Fibroblast of lung (primary cell): ENCODE data around the gene S100Z. TPM values are rescaled to one million over a fixed set of nuclear protein-coding genes. Genes with fewer than 3 reads are reported as not detected.
"Not testable (repeated sequence)": the region's sequence is repeated elsewhere in the genome, so short reads cannot be mapped to it uniquely, and the experiment has no call there.

Experiments used
- DNase-seq, 2 donors: peaks; one replicate each; pipeline versions ENCODE4 v3.0.0 to v3.0.0-alpha.2; 2010; ENCODE audit warnings: low read depth in 2 of 2
- H2AFZ ChIP-seq: 2 replicates; pipeline ENCODE4 v1.5.1; 2012; ENCODE audit warnings: low read length, control low read depth, inconsistent platforms
- H3K27ac ChIP-seq: 2 replicates; pipeline ENCODE4 v1.5.1; 2011; ENCODE audit warnings: low read length, control low read depth; ENCODE audit not compliant: insufficient read depth
- H3K27me3 ChIP-seq: 2 replicates; pipeline ENCODE4 v1.5.1; 2011; ENCODE audit warnings: mild to moderate bottlenecking, low read length; ENCODE audit not compliant: control insufficient read depth, insufficient read depth
- H3K36me3 ChIP-seq: 2 replicates; pipeline ENCODE4 v1.5.1; 2011; ENCODE audit warnings: low read length; ENCODE audit not compliant: control insufficient read depth, insufficient read depth
- H3K4me1 ChIP-seq: 2 replicates; pipeline ENCODE4 v1.5.1; 2011; ENCODE audit warnings: low read length; ENCODE audit not compliant: control insufficient read depth, insufficient read depth; ENCODE audit errors: extremely low read depth
- H3K4me2 ChIP-seq: 2 replicates; pipeline ENCODE4 v1.5.1; 2011; ENCODE audit warnings: low read length, control low read depth; ENCODE audit not compliant: insufficient read depth; ENCODE audit errors: extremely low read depth
- H3K4me3 ChIP-seq, 4 experiments: fragments of 200-600 bp in 1 of 4; sonication (generic) in 1 of 4; replicated peaks in 1 of 4; 2 replicates each; pipeline ENCODE4 v1.5.1; 2011 to 2016; ENCODE audit warnings: low read length in 4 of 4, low read depth in 3 of 4, mild to moderate bottlenecking in 3 of 4, control low read depth in 2 of 4, inconsistent platforms in 1 of 4, mixed read lengths in 1 of 4; ENCODE audit not compliant: insufficient read depth in 1 of 4; ENCODE audit errors: control extremely low read depth in 1 of 4
- H3K79me2 ChIP-seq: 2 replicates; pipeline ENCODE4 v1.5.1; 2012; ENCODE audit warnings: mild to moderate bottlenecking, low read length, inconsistent platforms; ENCODE audit not compliant: control insufficient read depth, insufficient read depth
- H3K9ac ChIP-seq: 2 replicates; pipeline ENCODE4 v1.5.1; 2011; ENCODE audit warnings: mild to moderate bottlenecking, low read length, control low read depth; ENCODE audit not compliant: insufficient read depth
- H3K9me3 ChIP-seq: 2 replicates; pipeline ENCODE4 v1.5.1; 2012; ENCODE audit warnings: low read depth, low read length; ENCODE audit not compliant: control insufficient read depth, insufficient read depth
- H4K20me1 ChIP-seq: 2 replicates; pipeline ENCODE4 v1.5.1; 2011; ENCODE audit warnings: low read length; ENCODE audit not compliant: control insufficient read depth, insufficient read depth; ENCODE audit errors: extremely low read depth
- EZH2 ChIP-seq: IDR thresholded peaks from 2 replicates; pipeline ENCODE4 v1.5.1; 2012; ENCODE audit warnings: low read length, control low read depth, mild to moderate bottlenecking; ENCODE audit errors: missing control alignments
- polyA plus RNA-seq, 2 donors: library from polyadenylated mRNA; depleted of rRNA in 1 of 2; stranded (reverse) in 1 of 2; unstranded in 1 of 2; fragments of >200 nt; gene quantifications; 2 replicates each; pipeline ENCODE4 v1.2.1, GENCODE V29; 2011 to 2012; ENCODE audit warnings: missing spikeins in 1 of 2
- total RNA-seq: library from RNA; depleted of rRNA; stranded (reverse); fragments of >200 nt; gene quantifications from 2 replicates; pipeline ENCODE4 v1.2.1, GENCODE V29; 2014
- TF ChIP-seq, protein P1 (sequence below), 2 donors: IDR thresholded peaks in 1 of 2; conservative IDR thresholded peaks in 1 of 2; 1 replicate in 1 of 2; 2 replicates in 1 of 2; pipeline ENCODE4 v1.5.1; 2011 to 2012; ENCODE audit warnings: low read length in 2 of 2, control low read depth in 1 of 2, inconsistent platforms in 1 of 2, low read depth in 1 of 2, mild to moderate bottlenecking in 1 of 2

Gene S100Z
- total and polyA plus RNA-seq, 2 donors (not counting 1 experiment from before 2014, with no cell fraction given): not detected

- TF ChIP-seq, protein P1, sequence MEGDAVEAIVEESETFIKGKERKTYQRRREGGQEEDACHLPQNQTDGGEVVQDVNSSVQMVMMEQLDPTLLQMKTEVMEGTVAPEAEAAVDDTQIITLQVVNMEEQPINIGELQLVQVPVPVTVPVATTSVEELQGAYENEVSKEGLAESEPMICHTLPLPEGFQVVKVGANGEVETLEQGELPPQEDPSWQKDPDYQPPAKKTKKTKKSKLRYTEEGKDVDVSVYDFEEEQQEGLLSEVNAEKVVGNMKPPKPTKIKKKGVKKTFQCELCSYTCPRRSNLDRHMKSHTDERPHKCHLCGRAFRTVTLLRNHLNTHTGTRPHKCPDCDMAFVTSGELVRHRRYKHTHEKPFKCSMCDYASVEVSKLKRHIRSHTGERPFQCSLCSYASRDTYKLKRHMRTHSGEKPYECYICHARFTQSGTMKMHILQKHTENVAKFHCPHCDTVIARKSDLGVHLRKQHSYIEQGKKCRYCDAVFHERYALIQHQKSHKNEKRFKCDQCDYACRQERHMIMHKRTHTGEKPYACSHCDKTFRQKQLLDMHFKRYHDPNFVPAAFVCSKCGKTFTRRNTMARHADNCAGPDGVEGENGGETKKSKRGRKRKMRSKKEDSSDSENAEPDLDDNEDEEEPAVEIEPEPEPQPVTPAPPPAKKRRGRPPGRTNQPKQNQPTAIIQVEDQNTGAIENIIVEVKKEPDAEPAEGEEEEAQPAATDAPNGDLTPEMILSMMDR (conservative IDR thresholded peaks at IDR 0.05 in 1 of 2, IDR thresholded peaks at IDR 0.05 in 1 of 2; ENCODE audit: low read depth in 1 of 2, low read length in 2 of 2): no peak
- TF ChIP-seq EZH2: no peak
- H3K4me1 ChIP-seq: peaks cover 10% of the 10 kb centered on the region
Measured at GRCh38 chr5:76810236-76810635, 39.6 kb upstream of the S100Z start.

DNA sequence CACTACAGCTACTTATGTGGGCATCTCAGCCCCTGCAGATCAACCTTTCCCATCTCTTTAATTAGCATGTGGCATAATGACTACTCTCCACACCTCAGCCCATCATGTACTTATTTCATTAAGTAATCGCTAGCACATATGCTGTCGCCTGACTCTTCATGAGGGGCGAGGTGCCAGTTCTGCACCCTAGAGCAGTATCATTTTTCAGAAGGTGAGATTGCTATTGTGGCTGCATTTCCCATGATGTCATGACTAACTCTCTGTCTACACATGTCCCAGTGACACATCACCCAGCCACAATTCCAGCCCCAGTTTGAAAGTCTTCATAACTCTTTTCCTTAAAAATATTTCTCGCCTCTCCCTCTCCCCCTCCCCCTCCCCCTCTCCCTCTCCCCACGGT lies 38.6 kb upstream of the S100Z start:
- no peak overlapping the region for H2AFZ ChIP-seq
- no peaks in the 10 kb centered on the region for H3K79me2 ChIP-seq
- H3K4me3 ChIP-seq: no peak overlapping the region
- H3K9ac ChIP-seq: no peak overlapping the region
- TF ChIP-seq EZH2: no peak
- TF ChIP-seq, protein P1 (conservative IDR thresholded peaks at IDR 0.05 in 1 of 2, IDR thresholded peaks at IDR 0.05 in 1 of 2; ENCODE audit: low read depth in 1 of 2, low read length in 2 of 2): no peak
- H3K27ac ChIP-seq: no peak overlapping the region
- peaks cover 7% of the 10 kb centered on the region for H3K4me1 ChIP-seq
- no peaks in the 10 kb centered on the region for H3K9me3 ChIP-seq
- DNase-seq: peak in 1 of 2 donors; percentile 82
- no peaks in the 10 kb centered on the region for H4K20me1 ChIP-seq
- no peak overlapping the region for H3K4me2 ChIP-seq
- no peaks in the 10 kb centered on the region for H3K36me3 ChIP-seq
- H3K27me3 ChIP-seq: no peaks in the 10 kb centered on the region

More at GRCh38 chr5:76810236-76810635, 39.6 kb upstream of the S100Z start:
- Histone ChIP-seq H3K27me3 (no peaks in the 10 kb centered on the region), H3K4me3 (no peak overlapping the region), H2AFZ (no peak overlapping the region), H3K79me2 (no peaks in the 10 kb centered on the region), H3K9ac (no peak overlapping the region), H4K20me1 (no peaks in the 10 kb centered on the region), H3K36me3 (no peaks in the 10 kb centered on the region), H3K4me2 (no peak overlapping the region), H3K9me3 (no peaks in the 10 kb centered on the region), H3K27ac (no peak overlapping the region)
- no peak for DNase-seq

DNA sequence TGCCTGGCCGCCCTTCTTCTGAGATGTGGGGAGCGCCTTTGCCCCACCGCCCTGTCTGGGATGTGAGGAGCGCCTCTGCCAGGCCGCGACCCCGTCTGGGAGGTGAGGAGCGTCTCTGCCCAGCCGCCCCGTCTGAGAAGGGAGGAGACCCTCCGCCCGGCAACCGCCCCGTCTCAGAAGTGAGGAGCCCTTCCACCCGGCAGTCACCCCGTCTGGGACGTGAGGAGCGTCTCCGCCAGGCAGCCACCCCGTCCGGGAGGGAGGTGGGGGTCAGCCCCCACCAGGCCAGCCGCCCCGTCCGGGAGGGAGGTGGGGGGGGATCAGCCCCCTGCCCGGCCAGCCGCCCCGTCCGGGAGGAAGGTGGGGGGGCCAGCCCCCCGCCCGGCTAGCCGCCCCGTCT lies 37.6 kb upstream of the S100Z start:
- H3K4me3 ChIP-seq, H3K79me2 ChIP-seq, H3K9ac ChIP-seq, H3K27me3 ChIP-seq, H2AFZ ChIP-seq, H3K27ac ChIP-seq, H3K4me1 ChIP-seq, H3K9me3 ChIP-seq, DNase-seq, H4K20me1 ChIP-seq, H3K4me2 ChIP-seq, H3K36me3 ChIP-seq: not testable (repeated sequence)
